Muscle layer of duodenum (tissue), 2 donors: ENCODE measurements around the gene FAF2.
"Not testable (repeated sequence)": the region's sequence is repeated elsewhere in the genome, so short reads cannot be mapped to it uniquely, and the experiment has no call there.

Source experiments
- H3K27ac ChIP-seq: one replicate; pipeline ENCODE4 v1.7.0; 2013; ENCODE audit warnings: mild to moderate bottlenecking, low read length
- H3K27me3 ChIP-seq: one replicate; pipeline ENCODE4 v1.7.0; 2013; ENCODE audit warnings: low read depth, mild to moderate bottlenecking, control low read depth, low read length
- H3K36me3 ChIP-seq, 2 donors: one replicate each; pipeline ENCODE4 v1.7.0; 2013; ENCODE audit warnings: low read length in 2 of 2, control low read depth in 1 of 2, mild to moderate bottlenecking in 1 of 2; ENCODE audit not compliant: insufficient read depth in 2 of 2, control insufficient read depth in 1 of 2
- H3K4me1 ChIP-seq, 2 donors: one replicate each; pipeline ENCODE4 v1.7.0; 2013; ENCODE audit warnings: low read length in 2 of 2, mild to moderate bottlenecking in 2 of 2, control low read depth in 1 of 2, moderate library complexity in 1 of 2; ENCODE audit not compliant: insufficient read depth in 2 of 2, control insufficient read depth in 1 of 2
- H3K4me3 ChIP-seq, 2 donors: one replicate each; pipeline ENCODE4 v1.7.0; 2013; ENCODE audit warnings: low read length in 2 of 2, low read depth in 1 of 2, mild to moderate bottlenecking in 1 of 2
- H3K9me3 ChIP-seq, 2 donors: one replicate each; pipeline ENCODE4 v1.7.0; 2013; ENCODE audit warnings: low read length in 2 of 2, control low read depth in 1 of 2, mild to moderate bottlenecking in 1 of 2; ENCODE audit not compliant: control insufficient read depth in 1 of 2
- donor health status: healthy.

FAF2 gene

GRCh38 chr5:176463113-176463764 is 15.1 kb downstream of the FAF2 start:
- no peak overlapping the region for H3K27ac ChIP-seq
- no peaks in the 10 kb centered on the region for H3K27me3 ChIP-seq
- no peaks in the 10 kb centered on the region for H3K9me3 ChIP-seq
- H3K4me1 ChIP-seq: peaks cover 9 to 22% of the 10 kb centered on the region in 2 donors
- peaks cover 0 to 7% of the 10 kb centered on the region in 2 donors for H3K36me3 ChIP-seq
- no peak overlapping the region for H3K4me3 ChIP-seq

DNA sequence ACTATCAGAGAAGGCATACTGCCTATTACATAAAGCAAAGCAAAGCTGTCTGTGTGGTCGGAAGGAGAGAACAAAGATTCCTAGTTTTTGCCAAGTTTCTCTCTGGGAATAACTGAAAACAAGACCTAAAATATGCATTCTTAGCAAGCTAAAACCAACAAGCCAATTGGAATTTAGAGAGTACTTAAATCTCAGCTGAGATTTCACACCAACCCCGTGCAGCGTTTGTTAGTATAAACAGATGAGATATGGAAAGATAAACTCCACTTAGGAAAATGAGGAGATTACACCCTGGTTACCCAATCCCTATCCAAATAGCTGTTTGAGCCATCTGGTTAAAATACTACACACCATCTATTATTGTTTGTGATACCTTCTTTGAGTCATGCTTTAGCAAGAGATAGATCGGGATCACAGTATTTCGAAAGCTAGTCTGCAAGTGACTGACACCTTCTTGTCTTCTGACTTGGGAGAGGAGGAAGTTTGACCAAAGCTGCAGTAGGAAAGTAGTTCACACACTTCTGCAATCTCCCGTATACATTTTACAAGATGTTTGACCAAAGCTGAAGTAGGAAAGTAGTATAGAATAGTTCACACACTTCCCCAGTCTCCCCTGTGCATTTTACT is 18.2 kb downstream of the FAF2 start:
- Histone ChIP-seq H3K4me3 (no peak overlapping the region), H3K9me3 (no peaks in the 10 kb centered on the region), H3K36me3 (peaks cover 4 to 10% of the 10 kb centered on the region in 2 donors), H3K4me1 (peaks cover 9 to 22% of the 10 kb centered on the region in 2 donors), H3K27ac (no peak overlapping the region), H3K27me3 (no peaks in the 10 kb centered on the region)

DNA sequence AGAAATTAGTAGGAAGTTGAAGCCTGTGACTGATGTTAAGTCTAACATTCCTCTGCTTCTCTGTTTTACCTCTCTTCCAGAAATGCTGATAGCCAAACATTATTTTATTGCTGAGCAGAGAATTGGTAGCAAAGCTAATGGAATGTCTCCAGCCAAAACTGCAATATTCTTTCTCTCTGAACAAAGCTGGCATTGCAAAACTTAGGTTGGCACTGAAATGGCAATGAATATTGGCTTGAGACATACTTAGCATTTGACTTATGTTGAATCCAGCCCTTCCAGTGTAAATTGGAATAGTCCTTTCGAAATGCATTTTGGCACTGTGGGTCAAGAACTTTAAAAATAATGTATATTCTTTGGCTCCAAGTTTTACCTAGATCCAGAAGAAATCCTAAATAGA is 21.1 kb downstream of the FAF2 start:
- no peak overlapping the region for H3K4me3 ChIP-seq

DNA sequence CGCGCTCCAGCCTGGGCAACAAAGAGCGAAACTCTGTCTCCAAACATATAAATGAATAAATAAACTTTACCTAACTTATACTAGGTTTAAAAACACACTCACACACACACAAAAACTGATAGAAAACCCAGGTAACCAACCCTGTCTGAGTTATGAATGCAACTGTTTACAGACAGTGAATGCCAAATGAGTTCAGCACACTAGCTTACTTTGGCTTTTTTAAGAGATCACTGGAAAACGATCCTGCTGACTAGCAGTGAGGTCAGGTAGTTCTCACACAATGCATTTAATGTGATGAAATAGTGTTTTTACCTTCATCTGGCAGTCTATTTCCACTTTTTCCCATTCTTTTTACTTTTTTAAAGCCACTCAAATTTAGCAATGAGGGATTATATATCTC is 22.4 kb downstream of the FAF2 start:
- H3K27me3 ChIP-seq: no peaks in the 10 kb centered on the region
- H3K9me3 ChIP-seq: no peaks in the 10 kb centered on the region
- H3K4me1 ChIP-seq: peaks cover 9 to 20% of the 10 kb centered on the region in 2 donors
- peaks cover 8 to 26% of the 10 kb centered on the region in 2 donors for H3K36me3 ChIP-seq
- H3K4me3 ChIP-seq: no peak overlapping the region
- H3K27ac ChIP-seq: no peak overlapping the region

More for the DNA sequence above, 21.1 kb downstream of the FAF2 start:
- H3K27me3 ChIP-seq: no peaks in the 10 kb centered on the region
- peaks cover 9 to 22% of the 10 kb centered on the region in 2 donors for H3K4me1 ChIP-seq
- H3K9me3 ChIP-seq: no peaks in the 10 kb centered on the region
- H3K36me3 ChIP-seq: peaks cover 7 to 24% of the 10 kb centered on the region in 2 donors
- no peak overlapping the region for H3K27ac ChIP-seq

GRCh38 chr5:176471098-176471497 is 22.9 kb downstream of the FAF2 start:
- peaks cover 8 to 25% of the 10 kb centered on the region in 2 donors for H3K36me3 ChIP-seq
- no peak overlapping the region for H3K27ac ChIP-seq
- H3K9me3 ChIP-seq: no peaks in the 10 kb centered on the region
- H3K27me3 ChIP-seq: no peaks in the 10 kb centered on the region
- H3K4me3 ChIP-seq: no peak overlapping the region
- peaks cover 8 to 14% of the 10 kb centered on the region in 2 donors for H3K4me1 ChIP-seq

- no peak overlapping the region for H3K27ac ChIP-seq
- H3K4me1 ChIP-seq: no peaks in the 10 kb centered on the region
- H3K27me3 ChIP-seq: no peaks in the 10 kb centered on the region
- peaks cover 8 to 19% of the 10 kb centered on the region in 2 donors for H3K36me3 ChIP-seq
- H3K4me3 ChIP-seq: no peak overlapping the region
- no peaks in the 10 kb centered on the region for H3K9me3 ChIP-seq
These were observed 25.3 kb downstream of the FAF2 start for GRCh38 chr5:176473335-176474006.

DNA sequence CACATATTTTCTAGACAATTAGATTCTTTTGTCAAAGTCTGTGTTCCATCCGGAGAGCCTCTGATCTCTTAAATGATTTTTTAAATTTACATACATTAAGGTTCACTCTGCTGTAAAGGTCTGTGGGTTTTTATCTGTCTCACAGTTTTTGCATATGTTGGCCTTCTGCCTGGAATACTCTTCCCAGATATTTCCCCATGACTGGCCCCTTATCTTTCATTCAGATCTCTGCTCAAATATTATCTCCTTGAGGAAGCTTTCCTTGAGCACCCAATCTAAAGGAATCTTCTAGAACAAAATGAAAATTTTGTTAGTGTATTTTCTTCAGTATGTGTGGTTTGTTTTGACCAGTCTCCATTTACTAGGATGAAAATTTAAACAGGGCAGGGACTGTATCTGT is 26.3 kb downstream of the FAF2 start:
- no peaks in the 10 kb centered on the region for H3K9me3 ChIP-seq
- H3K4me3 ChIP-seq: no peak overlapping the region

GRCh38 chr5:176481711-176482110 is 33.5 kb downstream of the FAF2 start:
- H3K4me3 ChIP-seq: no peak overlapping the region
- H3K4me1 ChIP-seq: no peaks in the 10 kb centered on the region
- peaks cover 20% of the 10 kb centered on the region in 2 donors for H3K36me3 ChIP-seq
- no peaks in the 10 kb centered on the region for H3K9me3 ChIP-seq
- no peaks in the 10 kb centered on the region for H3K27me3 ChIP-seq
- no peak overlapping the region for H3K27ac ChIP-seq

More for the DNA sequence above, 26.3 kb downstream of the FAF2 start:
- H3K27ac ChIP-seq: no peak overlapping the region
- H3K27me3 ChIP-seq: no peaks in the 10 kb centered on the region
- no peaks in the 10 kb centered on the region for H3K4me1 ChIP-seq
- H3K36me3 ChIP-seq: peaks cover 11 to 19% of the 10 kb centered on the region in 2 donors

- H3K4me3 ChIP-seq: no peak overlapping the region
- no peaks in the 10 kb centered on the region for H3K4me1 ChIP-seq
- no peak overlapping the region for H3K27ac ChIP-seq
- peaks cover 12 to 48% of the 10 kb centered on the region in 2 donors for H3K36me3 ChIP-seq
- H3K9me3 ChIP-seq: no peaks in the 10 kb centered on the region
- H3K27me3 ChIP-seq: no peaks in the 10 kb centered on the region
These were observed 37.0 kb downstream of the FAF2 start for GRCh38 chr5:176485176-176485575.

DNA sequence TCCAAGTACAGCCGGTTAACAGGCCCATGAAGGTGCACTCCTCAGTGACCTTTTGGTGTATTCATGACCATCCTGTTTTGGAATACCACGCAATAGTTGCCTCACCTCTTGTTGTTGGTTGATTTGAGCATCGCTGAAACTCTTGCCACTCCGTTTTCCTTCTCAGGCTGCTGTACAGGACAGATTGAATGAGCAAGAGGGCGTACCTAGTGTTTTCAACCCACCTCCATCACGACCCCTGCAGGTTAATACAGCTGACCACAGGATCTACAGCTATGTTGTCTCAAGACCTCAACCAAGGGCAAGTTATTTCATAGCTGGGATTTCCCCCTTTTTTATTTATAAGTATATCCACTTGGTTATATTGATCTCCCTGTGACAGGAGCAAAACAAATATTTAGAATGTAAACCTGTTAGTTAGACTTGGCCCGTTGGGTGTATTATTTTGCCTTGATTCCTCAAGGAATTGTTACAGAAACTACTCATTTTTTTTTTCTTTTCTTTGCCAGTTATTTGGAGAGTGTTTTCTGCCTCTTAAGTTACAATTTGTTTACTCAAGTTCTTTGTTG is 38.1 kb downstream of the FAF2 start:
- Histone ChIP-seq H3K4me1 (no peaks in the 10 kb centered on the region), H3K27me3 (no peaks in the 10 kb centered on the region), H3K27ac (no peak overlapping the region), H3K36me3 (peaks cover 18 to 54% of the 10 kb centered on the region in 2 donors), H3K9me3 (no peaks in the 10 kb centered on the region), H3K4me3 (no peak overlapping the region)

DNA sequence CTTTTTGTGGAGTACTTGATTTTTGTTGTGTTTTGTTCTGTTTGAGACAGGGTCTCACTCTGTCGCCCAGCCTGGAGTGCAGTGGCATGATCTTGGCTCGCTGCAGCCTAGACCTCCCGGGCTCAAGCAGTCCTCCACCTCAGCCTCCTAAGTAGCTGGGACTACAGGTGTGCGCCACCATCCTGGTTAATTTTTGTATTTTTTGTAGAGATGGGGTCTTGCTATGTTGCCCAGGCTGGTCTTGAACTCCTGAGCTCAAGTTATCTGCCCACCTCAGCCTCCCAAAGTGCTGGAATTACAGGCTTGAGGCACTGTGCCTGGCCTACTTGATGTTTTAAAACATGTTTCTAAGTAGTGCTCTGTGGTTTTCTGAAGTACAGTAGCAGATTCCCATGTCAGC is 39.0 kb downstream of the FAF2 start:
- H3K27me3 ChIP-seq, H3K4me1 ChIP-seq, H3K27ac ChIP-seq, H3K9me3 ChIP-seq, H3K4me3 ChIP-seq: not testable (repeated sequence)
- H3K36me3 ChIP-seq: peaks cover 27 to 55% of the 10 kb centered on the region in 2 donors
